Endometrial microvascular endothelial cells (primary cell): ENCODE results near the gene TTYH1. TPM values are rescaled to one million over a fixed set of nuclear protein-coding genes. Genes with fewer than 3 reads are reported as not detected.
"Not testable (repeated sequence)": the region's sequence is repeated elsewhere in the genome, so short reads cannot be mapped to it uniquely, and the experiment has no call there.

Source experiments
- in situ Hi-C: cut with HindIII; loops from 2 replicates; pipeline ENCODE4 v1.10.0; 2017; ENCODE audit warnings: low sequenced_read_pairs, low pct_unique_long_range_greater_than_20kb; ENCODE audit errors: inconsistent ontology term
- total RNA-seq: library from RNA; depleted of rRNA; stranded (reverse); fragments of >200 nt; gene quantifications from one replicate; pipeline ENCODE4 v1.2.3, GENCODE V29; 2015; ENCODE audit errors: inconsistent ontology term

The TTYH1 gene
- total RNA-seq, 1 donor from 2014 or later: not detected

DNA sequence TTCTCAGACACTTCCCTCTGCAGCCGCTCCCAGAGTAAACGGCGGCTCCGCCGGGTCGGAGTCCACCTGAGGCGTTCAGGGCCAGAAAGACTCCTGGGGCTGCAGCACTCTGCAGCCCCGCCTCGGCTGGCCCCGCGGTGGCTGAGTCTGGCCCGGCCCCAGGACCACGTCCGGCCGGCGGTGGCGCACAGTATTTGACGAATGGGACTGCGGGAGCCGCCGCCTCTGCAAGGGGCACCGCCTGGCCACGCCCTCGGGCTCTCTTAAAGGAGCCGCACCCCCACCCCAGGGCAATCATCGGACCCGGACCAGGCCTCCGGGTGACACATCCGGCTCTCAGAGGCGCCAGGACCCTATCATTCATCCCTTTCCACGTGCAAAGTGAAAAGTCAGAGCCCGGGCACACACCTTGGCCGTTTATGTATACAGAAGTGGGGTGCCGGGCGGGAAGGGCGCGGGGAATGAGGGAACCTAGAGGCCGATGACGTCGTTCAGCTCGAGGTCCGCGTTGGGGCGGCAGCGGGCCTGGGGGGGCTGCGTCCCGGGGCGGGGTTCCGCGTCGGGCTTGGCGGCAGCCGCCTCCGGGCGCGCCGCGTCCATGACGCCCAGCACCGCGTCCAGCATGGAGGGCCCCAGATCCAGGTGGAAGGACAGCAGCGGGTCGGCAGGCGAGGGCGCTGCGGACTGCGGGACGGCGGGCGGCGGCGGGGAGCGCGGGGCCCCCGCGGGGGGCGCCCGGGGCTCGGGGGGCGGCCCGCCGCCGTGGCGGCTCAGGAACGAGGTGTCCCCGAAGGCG, 49.6 kb downstream of the TTYH1 start:
- in situ Hi-C loops: no loop called here

DNA sequence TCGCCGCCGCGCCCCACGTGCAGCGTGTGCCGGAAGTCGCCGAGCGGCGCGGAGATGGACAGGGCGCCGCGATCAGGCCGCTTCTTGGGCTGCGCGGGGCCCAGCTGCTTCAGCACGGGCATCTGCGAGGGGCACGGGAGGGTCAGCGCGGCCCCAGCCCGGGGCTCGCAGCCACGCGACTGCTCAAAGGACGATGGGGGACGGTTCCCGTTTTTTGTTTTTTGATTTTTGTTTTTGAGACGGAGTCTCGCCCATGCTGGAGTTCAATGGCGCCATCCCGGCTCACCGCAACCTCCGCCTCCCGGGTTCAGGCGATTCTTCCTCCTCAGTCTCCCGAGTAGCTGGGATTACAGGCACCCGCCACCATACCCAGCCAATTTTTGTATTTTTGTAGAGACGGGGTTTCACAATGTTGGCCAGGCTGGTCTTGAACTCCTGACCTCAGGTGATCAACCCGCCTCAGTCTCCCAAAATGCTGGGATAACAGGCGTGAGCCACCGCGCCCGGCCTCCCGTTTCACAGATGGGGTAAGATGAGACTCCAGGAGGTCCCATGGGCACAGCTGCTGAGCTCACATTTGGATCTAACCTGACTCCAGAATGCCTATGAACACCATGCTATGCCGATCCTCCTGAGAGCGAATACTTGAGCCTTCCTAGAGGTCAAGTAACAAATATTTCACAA, 50.3 kb downstream of the TTYH1 start:
- in situ Hi-C loops: no loop called here

DNA sequence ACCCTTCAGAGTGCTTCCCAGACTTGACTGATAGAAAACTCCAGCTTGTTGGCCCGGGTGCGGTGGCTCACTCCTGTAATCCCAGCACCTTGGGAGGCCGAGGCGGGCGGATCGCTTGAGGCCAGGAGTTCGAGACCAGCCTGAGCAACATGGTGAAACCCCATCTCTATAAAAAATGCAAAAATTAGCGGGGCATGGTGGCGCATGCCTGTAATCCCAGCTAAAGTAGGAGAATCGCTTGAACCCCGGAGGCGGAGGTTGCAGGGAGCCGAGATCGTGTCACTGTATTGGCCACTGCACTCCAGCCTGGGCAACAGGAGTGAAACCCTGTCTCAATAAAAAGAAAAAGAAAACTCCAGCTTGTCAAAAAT, 50.8 kb downstream of the TTYH1 start:
- in situ Hi-C loops: not testable (repeated sequence)

DNA sequence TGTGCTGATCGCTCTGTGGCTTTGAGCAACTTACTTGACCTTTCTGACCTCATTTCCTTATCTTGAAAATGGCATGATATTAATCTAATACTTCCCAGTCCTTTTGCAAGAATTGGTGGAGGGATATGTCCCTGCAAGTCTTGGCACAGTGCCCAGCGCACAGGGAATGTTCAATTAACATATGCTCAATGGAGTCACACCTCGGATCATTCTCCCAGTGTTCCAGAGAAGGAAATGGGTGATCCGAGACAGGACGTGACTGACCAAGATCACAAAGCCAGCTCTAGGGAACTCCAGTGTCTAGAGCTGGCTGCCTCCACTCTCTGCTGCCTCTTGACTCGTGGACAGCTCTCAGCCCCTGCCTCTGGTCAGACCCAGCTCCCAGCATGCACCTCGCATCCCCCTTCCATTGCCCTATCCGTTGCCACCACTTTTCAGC, 54.3 kb downstream of the TTYH1 start:
- in situ Hi-C loops: no loop called here

DNA sequence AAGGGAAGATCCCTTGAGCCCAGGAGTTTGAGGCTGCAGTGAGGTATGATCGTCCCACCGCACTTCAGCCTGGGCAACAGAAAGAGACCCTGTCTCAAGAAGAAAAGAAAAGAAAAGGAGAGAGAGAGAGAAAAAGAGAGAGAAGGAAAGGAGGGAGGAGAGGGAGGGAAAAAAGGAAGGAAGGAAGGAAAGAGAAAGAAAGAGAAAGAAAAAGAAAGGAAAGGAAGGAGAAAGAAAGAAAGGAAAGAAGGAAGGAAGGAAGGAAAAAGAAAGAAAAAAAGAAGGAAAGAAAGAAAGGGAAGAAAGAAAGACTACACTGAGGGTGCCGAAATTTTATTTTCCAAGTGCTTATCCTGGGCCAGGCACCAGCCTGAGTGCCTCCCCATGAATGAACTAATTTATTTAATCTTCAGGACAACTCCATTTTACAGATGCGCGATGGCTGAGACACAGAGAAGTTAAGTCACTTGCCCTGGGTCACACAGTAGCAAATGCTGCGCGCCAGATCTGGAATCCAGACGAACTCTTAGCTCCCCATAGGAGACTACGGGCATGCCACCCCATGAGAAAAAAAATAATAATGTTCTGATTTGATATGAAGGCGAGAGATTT, 55.1 kb downstream of the TTYH1 start:
- in situ Hi-C loops: no loop called here

DNA sequence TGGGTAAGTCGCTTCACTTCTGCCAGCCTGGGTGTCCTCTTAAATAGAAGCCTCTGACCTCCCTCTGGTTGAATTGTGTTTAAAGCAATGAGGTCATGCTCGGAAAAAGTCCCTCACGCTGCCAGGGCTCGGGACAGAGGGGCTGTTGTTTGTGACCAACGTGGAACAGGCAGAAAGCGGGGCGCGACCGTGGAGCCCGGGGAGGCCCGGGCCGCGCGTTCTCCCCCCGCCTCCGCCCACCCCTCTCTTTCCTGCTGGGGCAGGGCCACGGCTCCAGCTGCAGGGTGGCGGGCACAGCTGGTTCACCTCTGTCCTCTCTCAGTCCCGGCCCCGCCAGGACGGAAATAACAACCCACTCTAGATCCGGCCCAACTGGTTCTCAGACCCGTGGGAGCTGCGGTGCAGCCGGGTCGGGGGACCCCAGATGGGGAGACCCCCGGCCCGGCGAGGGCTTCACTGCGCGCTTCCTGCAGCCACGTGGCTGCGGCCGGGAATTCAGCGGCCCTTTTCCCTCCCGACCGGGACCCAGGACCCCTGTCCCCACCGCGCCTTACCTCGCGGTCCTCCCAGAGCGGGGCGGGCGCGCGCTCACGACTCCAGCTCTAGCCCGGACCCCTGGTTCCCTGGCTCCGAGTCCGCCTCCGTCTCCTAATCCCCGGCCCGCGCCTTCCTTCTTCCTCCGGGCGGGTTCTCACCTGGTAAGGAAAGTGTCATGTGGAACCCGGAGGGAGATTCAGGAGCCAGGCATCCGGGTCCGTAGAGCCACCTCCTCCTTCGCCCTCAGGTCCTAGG, 55.9 kb downstream of the TTYH1 start:
- in situ Hi-C loops: no loop called here

DNA sequence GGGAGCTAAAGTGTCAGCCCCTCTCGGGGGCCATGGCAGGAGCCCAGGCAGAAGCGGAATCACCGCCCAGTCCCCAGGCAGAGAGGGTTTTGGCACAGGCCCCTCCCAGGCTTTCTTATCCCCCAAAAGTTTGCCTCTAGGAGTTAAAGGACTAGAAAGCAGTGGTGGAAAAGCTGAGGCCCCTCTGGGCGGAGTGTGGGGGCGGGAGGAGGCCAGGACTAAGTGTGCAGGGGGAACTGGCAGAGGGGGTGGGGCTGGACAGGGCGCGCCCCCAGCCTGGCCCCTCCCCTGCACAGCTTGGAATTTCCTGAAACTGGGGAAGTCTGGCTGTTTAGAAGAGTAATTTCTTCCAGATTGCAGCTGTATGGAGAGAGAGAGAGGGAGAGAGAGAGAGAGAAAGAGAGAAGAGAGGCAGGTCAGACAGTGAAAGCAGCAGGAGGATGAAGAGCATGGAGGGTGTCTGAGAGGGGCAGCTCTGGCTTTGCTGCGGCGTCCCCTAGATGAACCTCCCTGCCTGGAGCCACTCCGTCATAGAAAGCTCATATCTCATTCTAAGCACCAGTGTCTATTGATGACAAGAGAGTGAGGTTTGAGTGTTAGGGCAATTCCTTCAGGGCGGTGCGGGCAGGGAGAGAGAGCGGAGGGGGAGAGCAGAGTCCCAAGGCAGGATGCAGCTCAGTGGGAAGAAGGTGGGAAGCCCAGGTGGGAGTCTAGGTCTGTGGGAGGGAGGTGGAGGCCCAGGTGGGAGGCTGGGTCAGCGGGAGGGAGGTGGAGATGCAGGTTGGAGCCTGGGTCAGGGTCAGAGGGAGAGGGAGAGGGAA, 58.0 kb downstream of the TTYH1 start, which contains the start of gene CDC42EP5:
Gene CDC42EP5 (minus strand): TSS at position 226 of the 821 bp plus-strand sequence. CDS start 7,749 bp downstream, outside the sequence.
- in situ Hi-C loops: no loop called here

DNA sequence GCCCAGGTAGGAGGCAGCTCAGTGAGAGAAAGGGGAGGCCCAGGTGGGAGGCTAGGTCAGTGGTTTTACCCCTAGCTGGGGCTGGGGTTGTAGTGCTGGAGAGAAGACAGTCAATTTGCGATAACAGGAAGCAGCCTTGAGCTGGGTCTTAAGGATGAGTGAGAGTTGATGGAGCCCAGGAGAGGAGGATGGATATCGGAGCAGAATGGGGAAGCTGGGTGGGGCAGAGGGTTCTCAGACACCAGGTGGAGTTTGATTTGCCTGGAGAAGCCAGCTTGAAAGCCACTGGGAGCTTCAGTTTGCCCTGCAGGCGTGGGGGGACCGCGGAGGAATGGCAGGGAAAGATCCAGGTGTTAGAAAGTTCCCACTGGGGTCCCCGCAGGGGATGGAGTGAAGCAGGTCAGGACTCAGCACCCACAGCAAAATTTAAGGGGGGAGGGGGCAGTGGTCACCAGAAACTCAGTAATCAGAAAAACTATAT, 58.7 kb downstream of the TTYH1 start:
- in situ Hi-C loops: no loop called here

DNA sequence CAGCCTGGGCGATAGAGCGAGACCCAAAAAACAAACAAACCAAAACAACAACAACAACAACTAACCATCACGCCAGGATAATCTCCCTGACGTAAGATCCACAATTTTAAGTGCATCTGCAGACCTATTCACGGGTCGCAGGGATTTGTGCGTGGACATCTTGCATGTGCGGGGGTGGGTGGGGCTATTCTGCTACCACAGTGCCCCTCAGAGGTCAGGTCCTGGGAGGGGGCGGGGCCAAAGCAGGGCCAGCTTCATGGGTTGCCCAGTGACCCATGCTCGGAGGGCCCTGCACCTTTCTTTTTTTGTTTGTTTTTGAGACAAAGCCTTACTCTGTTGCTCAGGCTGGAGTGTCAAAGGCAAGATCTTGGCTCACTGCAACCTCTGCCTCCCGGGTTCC, 60.4 kb downstream of the TTYH1 start:
- in situ Hi-C loops: no loop called here

DNA sequence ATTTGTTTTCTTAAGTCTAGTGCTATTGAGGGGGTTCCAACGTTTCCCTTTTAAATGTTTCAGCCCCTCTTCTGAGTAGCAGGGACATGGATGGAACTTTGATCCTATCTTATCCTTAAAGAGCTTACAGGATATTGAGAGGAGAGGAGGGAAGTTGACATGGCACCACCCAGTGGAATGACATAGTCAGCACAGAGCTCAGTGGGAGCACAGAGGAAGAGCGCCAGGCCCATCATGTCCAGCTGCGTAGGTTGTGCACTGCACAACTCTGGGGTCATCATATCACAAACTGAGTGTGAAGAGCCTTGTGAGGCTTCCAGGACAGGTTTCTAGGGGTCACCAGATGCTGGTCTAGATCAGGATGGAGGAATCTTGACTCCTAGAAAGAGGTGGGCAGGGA, 62.4 kb downstream of the TTYH1 start:
- in situ Hi-C loops: no loop called here

DNA sequence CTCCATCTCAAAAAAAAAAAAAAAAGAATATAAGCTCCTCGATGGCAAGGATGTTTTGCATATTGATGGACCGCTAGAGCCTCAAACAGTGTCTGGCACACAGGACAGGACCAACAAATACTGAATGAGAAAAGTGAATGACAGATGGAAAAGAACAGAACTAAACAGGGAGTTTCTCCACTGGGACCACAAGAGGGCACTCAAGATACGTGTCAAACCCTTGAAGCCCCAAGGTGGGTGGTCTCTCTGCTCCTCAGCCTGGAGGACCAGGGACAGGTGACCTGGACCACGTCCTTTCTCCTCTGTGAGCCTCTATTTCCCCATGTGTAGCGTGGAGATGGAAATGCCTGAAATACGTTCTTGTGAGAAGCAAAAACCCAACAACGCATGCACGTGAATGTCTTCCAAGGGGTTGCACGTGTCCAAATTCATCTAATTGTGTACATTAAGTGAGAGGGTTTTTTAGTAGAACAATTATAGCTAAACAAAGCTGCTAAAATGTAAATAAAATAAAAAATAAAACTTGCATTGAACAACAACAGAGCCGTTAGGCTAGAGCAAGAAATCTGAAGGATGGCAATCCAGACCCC, 63.5 kb downstream of the TTYH1 start:
- in situ Hi-C loops: no loop called here

DNA sequence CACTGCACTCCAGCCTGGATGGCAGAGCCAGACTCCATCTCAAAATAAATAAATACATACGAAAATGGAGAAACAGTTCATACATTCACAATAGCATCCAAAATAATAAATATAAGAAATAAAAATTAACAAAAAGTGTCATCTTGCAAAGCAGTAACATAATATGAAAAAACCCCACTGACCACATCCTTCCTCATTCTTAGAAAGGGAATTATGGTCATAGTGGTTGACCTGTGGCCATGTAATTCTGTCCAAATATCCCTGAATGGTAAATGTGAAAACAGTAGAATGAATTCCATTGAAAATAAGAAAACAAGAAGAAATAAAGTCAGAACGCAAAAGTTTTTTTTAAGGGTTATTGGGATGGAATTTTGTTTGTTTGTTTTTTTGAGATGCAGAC, 64.8 kb downstream of the TTYH1 start:
- in situ Hi-C loops: no loop called here

DNA sequence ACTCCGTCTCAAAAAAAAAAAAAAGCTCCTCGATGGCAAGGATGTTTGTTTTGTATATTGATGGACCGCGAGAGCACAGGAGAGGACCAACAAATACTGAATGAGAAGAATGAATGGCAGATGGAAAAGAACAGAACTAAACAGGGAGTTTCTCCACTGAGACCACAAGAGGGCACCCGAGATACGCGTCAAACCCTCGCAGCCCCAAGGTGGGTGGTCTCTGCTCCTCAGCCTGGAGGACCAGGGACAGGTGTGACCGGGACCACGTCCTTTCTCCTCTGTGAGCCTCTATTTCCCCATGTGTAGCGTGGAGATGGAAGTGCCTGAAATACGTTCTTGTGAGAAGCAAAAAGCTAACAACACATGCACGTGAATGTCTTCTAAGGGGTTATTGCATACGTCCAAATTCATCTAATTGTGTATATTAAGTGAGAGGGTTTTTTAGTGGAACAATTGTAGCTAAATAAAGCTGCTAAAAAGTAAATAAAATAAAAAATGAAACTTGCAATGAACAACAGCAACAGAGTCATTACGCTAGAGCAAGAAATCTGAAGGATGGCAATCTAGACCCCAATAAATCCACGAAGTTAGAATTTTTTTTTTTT, 66.2 kb downstream of the TTYH1 start:
- in situ Hi-C loops: no loop called here

DNA sequence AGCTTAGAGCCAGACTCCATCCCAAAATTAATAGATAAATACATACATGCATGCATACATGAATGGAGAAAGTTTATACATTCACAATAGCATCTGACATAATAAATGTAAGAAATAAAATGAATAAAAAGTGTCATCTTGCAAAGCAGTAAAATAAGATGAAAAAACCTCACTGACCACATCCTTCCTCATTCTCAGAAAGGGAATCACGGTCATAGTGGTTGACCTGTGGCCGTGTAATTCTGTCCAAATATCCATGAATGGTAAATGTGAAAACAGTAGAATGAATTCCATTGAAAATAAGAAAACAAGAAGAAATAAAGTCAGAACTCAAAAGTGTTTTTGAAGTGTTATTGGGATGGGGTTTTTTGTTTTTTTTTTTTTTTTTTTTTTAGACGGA, 67.6 kb downstream of the TTYH1 start:
- in situ Hi-C loops: no loop called here

DNA sequence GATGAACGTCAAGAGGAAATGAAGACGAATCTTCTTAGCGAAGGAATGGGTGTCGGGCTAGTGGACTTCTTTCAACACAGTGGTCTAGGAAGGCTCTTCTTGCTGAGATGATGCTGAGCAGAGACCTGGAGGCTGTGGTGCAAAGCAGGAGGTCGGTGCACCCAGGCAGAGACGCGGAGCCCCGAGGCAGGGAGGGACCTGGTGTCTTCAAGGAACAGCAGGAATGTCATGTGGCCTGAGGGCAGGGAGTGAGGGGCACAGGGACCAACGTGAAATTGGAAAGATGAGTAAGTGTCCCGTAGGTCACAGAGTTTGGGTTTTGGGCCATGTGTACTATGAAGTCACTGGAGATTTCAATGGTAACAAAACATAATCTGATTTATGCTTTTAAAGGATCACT, 69.2 kb downstream of the TTYH1 start:
- in situ Hi-C loops: no loop called here

DNA sequence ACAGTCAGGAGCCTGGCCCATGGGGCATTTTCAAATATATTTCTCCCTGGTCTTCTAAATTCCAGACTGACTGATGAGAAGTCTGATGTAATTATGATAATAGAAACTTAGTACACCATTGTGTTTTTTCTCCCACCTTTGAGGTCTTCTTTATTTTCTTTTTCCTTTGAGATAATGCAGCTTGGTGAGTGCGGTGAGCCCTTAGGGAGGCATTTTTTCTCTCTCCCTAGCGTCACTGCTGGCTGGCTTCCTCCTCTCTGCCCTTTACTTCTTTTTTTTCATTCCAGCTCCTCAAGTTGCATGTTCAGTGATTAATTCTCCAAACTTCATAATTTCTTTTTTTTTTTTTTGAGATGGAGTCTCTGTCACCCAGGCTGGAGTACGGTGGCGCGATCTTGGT, 70.6 kb downstream of the TTYH1 start:
- in situ Hi-C loops: no loop called here
